Liver (tissue), 9 donors: ENCODE measurements around the gene CXCL17. TPM values are rescaled to one million over a fixed set of nuclear protein-coding genes. Genes with fewer than 3 reads are reported as not detected.

Experiments
- DNase-seq: peaks from one replicate; pipeline ENCODE4 v3.0.0-alpha.2; 2017; ENCODE audit warnings: low spot score
- H3K27ac ChIP-seq, 2 donors: one replicate each; pipeline ENCODE4 v1.7.0; 2013; ENCODE audit warnings: inconsistent platforms in 2 of 2, low read length in 2 of 2, control low read depth in 1 of 2, low read depth in 1 of 2, mild to moderate bottlenecking in 1 of 2
- H3K27me3 ChIP-seq, 4 donors: one replicate each; pipeline versions ENCODE4 v1.6.1 to v1.7.0; 2013; ENCODE audit warnings: low read length in 3 of 4, inconsistent platforms in 1 of 4, mild to moderate bottlenecking in 1 of 4, moderate library complexity in 1 of 4; ENCODE audit not compliant: control insufficient read depth in 4 of 4, insufficient read depth in 4 of 4
- H3K36me3 ChIP-seq, 4 donors: one replicate each; pipeline versions ENCODE4 v1.6.1 to v1.7.0; 2013; ENCODE audit warnings: low read length in 3 of 4, mild to moderate bottlenecking in 3 of 4, low read depth in 1 of 4, moderate library complexity in 1 of 4; ENCODE audit not compliant: control insufficient read depth in 4 of 4, insufficient read depth in 3 of 4
- H3K4me1 ChIP-seq, 4 donors: one replicate each; pipeline versions ENCODE4 v1.6.1 to v1.7.0; 2013; ENCODE audit warnings: low read length in 3 of 4, mild to moderate bottlenecking in 3 of 4, moderate library complexity in 1 of 4; ENCODE audit not compliant: control insufficient read depth in 4 of 4, insufficient read depth in 4 of 4
- H3K4me3 ChIP-seq, 3 donors: one replicate each; pipeline versions ENCODE4 v1.6.1 to v1.7.0; 2013; ENCODE audit warnings: low read length in 3 of 3, control low read depth in 1 of 3, low read depth in 1 of 3, mild to moderate bottlenecking in 1 of 3
- H3K9ac ChIP-seq, 2 donors: one replicate each; pipeline ENCODE4 v1.7.0; 2013; ENCODE audit warnings: low read length in 2 of 2, mild to moderate bottlenecking in 2 of 2, moderate library complexity in 2 of 2, control low read depth in 1 of 2, low read depth in 1 of 2
- H3K9me3 ChIP-seq, 4 donors: one replicate each; pipeline versions ENCODE4 v1.6.1 to v1.7.0; 2013; ENCODE audit warnings: low read length in 3 of 4; ENCODE audit not compliant: control insufficient read depth in 4 of 4
- ATF3 ChIP-seq: IDR thresholded peaks from 2 replicates; pipeline ENCODE4 v1.6.1; 2016; ENCODE audit warnings: antibody characterized with exemption
- CTCF ChIP-seq: fragments of 150-350 bp; IDR thresholded peaks from 2 replicates; pipeline ENCODE4 v1.5.1; 2017; ENCODE audit warnings: improper control_type of control experiment, low read depth, low read length; ENCODE audit not compliant: missing input control
- EGR1 ChIP-seq, 2 donors: IDR thresholded peaks; 2 replicates each; pipeline ENCODE4 v1.6.1; 2016 to 2018; ENCODE audit warnings: antibody characterized with exemption in 2 of 2, low read depth in 2 of 2
- HNF4A ChIP-seq, 2 donors: conservative IDR thresholded peaks; 2 replicates each; pipeline ENCODE4 v1.6.1; 2016; ENCODE audit warnings: antibody characterized with exemption in 2 of 2, mild to moderate bottlenecking in 2 of 2
- REST ChIP-seq: IDR thresholded peaks from 2 replicates; pipeline ENCODE4 v1.6.1; 2016; ENCODE audit warnings: antibody characterized with exemption, mild to moderate bottlenecking
- SP1 ChIP-seq: IDR thresholded peaks from 2 replicates; pipeline ENCODE4 v1.6.1; 2018; ENCODE audit warnings: antibody characterized with exemption, mild to moderate bottlenecking
- ZBTB33 ChIP-seq: IDR thresholded peaks from 2 replicates; pipeline ENCODE4 v1.6.1; 2016; ENCODE audit warnings: antibody characterized with exemption
- WGBS: extraction: QIAGEN DNeasy Blood & Tissue Kit; methylation state at CpG from one replicate; pipeline ENCODE4 v1.1.7; 2013; 5-methylcytosine and 5-hydroxymethylcytosine counted together
- polyA plus RNA-seq, 2 donors: library from polyadenylated mRNA; stranded (reverse) in 1 of 2; unstranded in 1 of 2; fragments of 200-250 nt in 1 of 2; fragments of >200 nt in 1 of 2; fragmentation: Nextera tagmentation in 1 of 2; extraction: Ambion mirVana in 1 of 2; gene quantifications; one replicate each; pipeline versions ENCODE4 v1.2.1 to v1.2.3, GENCODE V29; 2013 to 2015
- total RNA-seq, 2 donors: library from RNA; depleted of rRNA; stranded (reverse); fragments of >200 nt; gene quantifications; one replicate each; pipeline ENCODE4 v1.2.3, GENCODE V29; 2014
- donor health status: healthy.
- donor health status: healthy.
- donor health status: healthy.
- donor health status: healthy.
- donor health status: healthy.

Gene CXCL17
- total and polyA plus RNA-seq, 4 donors, result 0.10 to 0.93 TPM; not detected in 2

- TF ChIP-seq SP1, result no peak
- TF ChIP-seq ATF3, result no peak
Measured at GRCh38 chr19:42474743-42475142, 32.0 kb upstream of the CXCL17 start (continued).

- no peaks in the 10 kb centered on the region for H3K4me1 ChIP-seq
- no peak overlapping the region for H3K27ac ChIP-seq
- H3K27me3 ChIP-seq, result no peaks in the 10 kb centered on the region
- H3K9ac ChIP-seq, result no peak overlapping the region
- no peak for DNase-seq
- no peaks in the 10 kb centered on the region for H3K9me3 ChIP-seq
- WGBS, result 84% methylated on average over 6 of the region's 6 CpGs
- TF ChIP-seq EGR1 (IDR thresholded peaks at IDR 0.05; ENCODE audit: low read depth in 2 of 2) (no peak), HNF4A (conservative IDR thresholded peaks at IDR 0.05) (no peak)
- H3K4me3 ChIP-seq, result no peak overlapping the region
- H3K36me3 ChIP-seq, result no peaks in the 10 kb centered on the region
Measured at GRCh38 chr19:42473686-42474085, 30.9 kb upstream of the CXCL17 start.

- H3K9ac ChIP-seq, result no peak overlapping the region
- no peak for DNase-seq
- TF ChIP-seq ZBTB33 (no peak), CTCF (no peak), REST (no peak)
- H3K36me3 ChIP-seq, result no peaks in the 10 kb centered on the region
- 92% methylated on average over 7 of the region's 7 CpGs for WGBS
- no peak overlapping the region for H3K27ac ChIP-seq
- no peaks in the 10 kb centered on the region for H3K9me3 ChIP-seq
- no peaks in the 10 kb centered on the region for H3K4me1 ChIP-seq
- H3K4me3 ChIP-seq, result no peak overlapping the region
- no peaks in the 10 kb centered on the region for H3K27me3 ChIP-seq
Measured at GRCh38 chr19:42472402-42473147, 29.8 kb upstream of the CXCL17 start.
